GM20000 (cell line): ENCODE results near the gene SPATA22.
"Not testable (repeated sequence)": the region's sequence is repeated elsewhere in the genome, so short reads cannot be mapped to it uniquely, and the experiment has no call there.

ENCODE experiments used
- DNase-seq: peaks from one replicate; pipeline ENCODE4 v3.0.0; 2012; ENCODE audit warnings: low spot score
- CTCF ChIP-seq: IDR thresholded peaks from 2 replicates; pipeline ENCODE4 v1.5.1; 2012; ENCODE audit warnings: mild to moderate bottlenecking, control low read depth; ENCODE audit errors: extremely low read depth, missing control alignments

Gene SPATA22

GRCh38 chr17:3418222-3418621, 53.4 kb downstream of the SPATA22 start:
- no peak for TF ChIP-seq CTCF

GRCh38 chr17:3415610-3416009, 56.0 kb downstream of the SPATA22 start:
- TF ChIP-seq CTCF, result no peak
- DNase-seq, result no peak

More at GRCh38 chr17:3418222-3418621, 53.4 kb downstream of the SPATA22 start:
- DNase-seq, result no peak

- not testable (repeated sequence) for DNase-seq
Measured at GRCh38 chr17:3412216-3412615, 59.4 kb downstream of the SPATA22 start.

- TF ChIP-seq CTCF, result no peak
- no peak for DNase-seq
Measured at GRCh38 chr17:3411070-3411469, 60.5 kb downstream of the SPATA22 start, which contains the start of gene OR3A3. Gene OR3A3, plus strand, starts transcription at chr17:3411370.

- DNase-seq, result not testable (repeated sequence)
Measured at GRCh38 chr17:3403856-3404255, 67.8 kb downstream of the SPATA22 start.

GRCh38 chr17:3401786-3402185, 69.8 kb downstream of the SPATA22 start:
- DNase-seq, result no peak
- no peak for TF ChIP-seq CTCF

- DNase-seq, result no peak
- TF ChIP-seq CTCF, result no peak
Measured at GRCh38 chr17:3400055-3400454, 71.6 kb downstream of the SPATA22 start.

GRCh38 chr17:3398310-3398709, 73.3 kb downstream of the SPATA22 start, which contains the start of gene OR1E1:
Gene OR1E1, minus strand, starts transcription at chr17:3398410. Its CDS starts 0 bp downstream, at chr17:3398410.
- TF ChIP-seq CTCF, result no peak
- no peak for DNase-seq

- not testable (repeated sequence) for DNase-seq
Measured at GRCh38 chr17:3397801-3398200, 73.8 kb downstream of the SPATA22 start.
